Pancreas (tissue), 10 donors: ENCODE data around the gene PRF1. TPM values are rescaled to one million over a fixed set of nuclear protein-coding genes. Genes with fewer than 3 reads are reported as not detected.
A peak's percentile ranks its signal among the peaks of the same experiment; 100 is the strongest.

Experiments
- ATAC-seq, 4 donors: fragments of 200-7000 bp; cut with Tn5 transposase; one replicate each; pipeline versions ENCODE4 v1.8.0 to v1.9.1; 2020; ENCODE audit warnings: mild to moderate bottlenecking in 4 of 4, moderate library complexity in 4 of 4
- DNase-seq, 6 donors: peaks; one replicate each; pipeline ENCODE4 v3.0.0-alpha.2; 2020
- FAIRE-seq: peaks from 2 replicates; lab custom pipeline; 2012; peaks lifted over from hg19 to GRCh38; lab: Jason Lieb, UNC
- H3K27ac ChIP-seq, 4 donors: fragments of 200-600 bp; sonication (generic); 1 replicate in 3 of 4; 2 replicates in 1 of 4; pipeline versions ENCODE4 v1.5.0 to v1.8.0; 2020
- H3K27me3 ChIP-seq, 4 donors: fragments of 200-600 bp; one replicate each; pipeline ENCODE4 v1.8.0; 2021
- H3K36me3 ChIP-seq, 3 donors: fragments of 200-600 bp; sonication (generic) in 1 of 3; one replicate each; pipeline versions ENCODE4 v1.5.0 to v1.8.0; 2020 to 2021
- H3K4me1 ChIP-seq, 3 donors: fragments of 200-600 bp; one replicate each; pipeline ENCODE4 v1.8.0; 2021
- H3K4me3 ChIP-seq, 4 donors: fragments of 200-600 bp; sonication (generic) in 2 of 4; one replicate each; pipeline versions ENCODE4 v1.5.0 to v1.8.0; 2020 to 2021
- H3K9me3 ChIP-seq, 4 donors: fragments of 200-600 bp; one replicate each; pipeline ENCODE4 v1.8.0; 2021
- WGBS, 2 donors: extraction: QIAGEN DNeasy Blood & Tissue Kit; methylation state at CpG; one replicate each; pipeline ENCODE4 v1.1.7; 2013; 5-methylcytosine and 5-hydroxymethylcytosine counted together
- intact Hi-C, 3 donors: fragments of 100-400 bp; cut with DNase I; formaldehyde crosslinking; loops; one replicate each; pipeline versions ENCODE4 v1.11.1 to v1.14.2; 2022
- polyA plus RNA-seq, 2 donors: library from polyadenylated mRNA; stranded (reverse); fragments of 200-250 nt; gene quantifications; one replicate each; pipeline ENCODE4 v1.2.3, GENCODE V29; 2013
- total RNA-seq, 6 donors: library from RNA; stranded (reverse); fragmentation: NEBNext Ultra II Directional in 4 of 6; extraction: Animal tissue kit (Norgen Biotek cat#: 25700) in 4 of 6; gene quantifications; one replicate each; pipeline versions ENCODE4 v1.2.1 to v1.2.4, GENCODE V29; 2021 to 2023
- TF ChIP-seq, protein P1 (sequence below), 4 donors: fragments of 200-600 bp; sonication (generic) in 3 of 4; IDR thresholded peaks; one replicate each; pipeline versions ENCODE4 v1.5.0 to v1.8.0; 2021; ENCODE audit warnings: antibody characterized with exemption in 4 of 4
- donor health status: healthy with polysubstance abuse.
- donor health status: DM: no; HTN: no; CAD: no; lungs with moderate emphysema.
- donor health status: DM: no; HTN: no; CAD: no.
- donor health status: control.
- donor health status: control.
- donor health status: Bipolar disorder and iron deficiency.
- donor health status: DM: yes; HTN: yes; CAD: no.
- donor health status: DM: no; HTN: no; CAD: no.
- donor health status: DM: no; HTN: no; CAD: no.
- donor health status: DM: yes; HTN: yes; CAD: no.

The PRF1 gene
- total and polyA plus RNA-seq, 8 donors = 0.16 to 1.8 (median 0.52) TPM

DNA sequence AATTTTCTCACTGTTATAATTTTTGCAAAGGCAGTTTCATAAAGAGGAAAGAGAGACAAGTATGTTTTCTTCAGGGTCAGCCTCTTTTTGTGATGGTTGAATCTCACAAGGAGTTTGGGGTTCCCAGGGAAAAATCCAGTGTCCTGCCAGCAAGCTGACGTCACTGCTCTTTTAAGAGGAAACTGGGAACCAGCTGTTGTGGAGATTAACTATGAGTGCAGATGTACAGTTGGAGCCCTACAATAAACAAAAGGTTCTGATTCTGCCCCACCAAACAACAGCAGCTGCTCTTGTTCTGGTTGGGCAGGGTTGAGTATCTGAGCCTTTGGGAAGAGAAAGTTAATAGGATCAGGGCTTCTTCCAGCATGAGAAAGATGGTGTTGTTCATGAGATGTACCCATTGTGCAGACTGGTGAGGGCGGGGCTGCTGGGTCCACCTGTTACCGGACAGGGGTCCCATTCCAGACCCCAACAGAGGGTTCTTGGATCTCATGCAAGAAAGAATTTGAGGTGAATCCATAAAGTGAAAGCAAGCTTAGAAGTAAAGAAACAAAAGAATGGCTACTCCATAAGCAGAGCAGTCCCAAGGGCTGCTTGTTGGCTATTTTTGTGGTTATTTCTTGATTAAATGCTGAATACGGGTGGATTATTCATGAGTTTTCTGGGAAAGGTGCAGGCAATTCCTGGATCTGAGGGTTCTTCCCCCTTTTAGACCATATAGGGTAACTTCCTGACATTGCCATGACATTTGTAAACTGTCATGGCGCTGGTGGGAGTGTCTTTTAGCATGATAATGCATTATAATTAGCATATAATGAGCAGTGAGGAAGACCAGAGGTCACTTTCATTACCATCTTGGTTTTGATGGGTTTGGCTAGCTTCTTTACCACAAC is 12.5 kb downstream of the PRF1 start:
- no peak overlapping the region for H3K4me3 ChIP-seq
- no peaks in the 10 kb centered on the region for H3K9me3 ChIP-seq
- H3K27me3 ChIP-seq = no peaks in the 10 kb centered on the region
- intact Hi-C loops = no loop called here
- ATAC-seq (no peak), FAIRE-seq (no peak), DNase-seq (no peak)
- TF ChIP-seq, protein P1, sequence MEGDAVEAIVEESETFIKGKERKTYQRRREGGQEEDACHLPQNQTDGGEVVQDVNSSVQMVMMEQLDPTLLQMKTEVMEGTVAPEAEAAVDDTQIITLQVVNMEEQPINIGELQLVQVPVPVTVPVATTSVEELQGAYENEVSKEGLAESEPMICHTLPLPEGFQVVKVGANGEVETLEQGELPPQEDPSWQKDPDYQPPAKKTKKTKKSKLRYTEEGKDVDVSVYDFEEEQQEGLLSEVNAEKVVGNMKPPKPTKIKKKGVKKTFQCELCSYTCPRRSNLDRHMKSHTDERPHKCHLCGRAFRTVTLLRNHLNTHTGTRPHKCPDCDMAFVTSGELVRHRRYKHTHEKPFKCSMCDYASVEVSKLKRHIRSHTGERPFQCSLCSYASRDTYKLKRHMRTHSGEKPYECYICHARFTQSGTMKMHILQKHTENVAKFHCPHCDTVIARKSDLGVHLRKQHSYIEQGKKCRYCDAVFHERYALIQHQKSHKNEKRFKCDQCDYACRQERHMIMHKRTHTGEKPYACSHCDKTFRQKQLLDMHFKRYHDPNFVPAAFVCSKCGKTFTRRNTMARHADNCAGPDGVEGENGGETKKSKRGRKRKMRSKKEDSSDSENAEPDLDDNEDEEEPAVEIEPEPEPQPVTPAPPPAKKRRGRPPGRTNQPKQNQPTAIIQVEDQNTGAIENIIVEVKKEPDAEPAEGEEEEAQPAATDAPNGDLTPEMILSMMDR (IDR thresholded peaks at IDR 0.05) = no peak
- H3K27ac ChIP-seq = no peak overlapping the region
- no peaks in the 10 kb centered on the region for H3K4me1 ChIP-seq
- no peaks in the 10 kb centered on the region for H3K36me3 ChIP-seq
- 81 to 83% methylated on average over 5 of the region's 5 CpGs for WGBS, 2 donors

DNA sequence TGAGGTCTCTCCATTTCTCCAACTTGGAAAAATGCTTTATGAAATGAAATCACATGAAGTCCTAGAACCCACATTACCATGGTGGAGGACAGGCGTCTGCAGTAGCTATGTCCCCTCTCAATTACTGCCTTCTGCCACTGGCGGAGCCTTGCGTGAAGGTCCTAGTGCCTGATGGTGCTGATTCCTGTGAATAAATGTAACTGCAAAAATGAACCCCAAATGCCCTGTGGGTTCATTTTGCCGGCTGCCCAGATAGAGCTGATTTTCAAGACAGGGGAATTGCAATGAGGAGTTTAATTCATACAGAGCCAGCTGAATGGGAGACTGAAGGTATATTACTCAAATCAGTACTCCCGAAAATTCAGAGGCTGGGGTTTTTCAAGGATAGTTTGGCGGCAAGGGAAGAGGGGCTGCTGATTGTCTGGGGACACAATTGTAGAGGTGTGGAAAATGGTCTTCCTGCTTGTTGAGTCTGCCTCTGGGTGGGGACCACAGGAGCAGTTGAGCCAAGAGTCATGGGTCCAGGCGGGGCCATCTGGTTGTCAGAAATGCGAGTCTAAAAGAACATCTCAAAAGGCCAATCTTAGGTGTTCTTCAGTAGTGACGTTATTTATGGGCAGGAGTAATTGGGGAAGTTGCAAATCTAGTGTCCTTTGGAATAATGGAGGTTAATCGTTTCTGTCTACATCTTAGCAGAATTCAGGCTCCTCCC is 13.5 kb downstream of the PRF1 start:
- H3K9me3 ChIP-seq = no peaks in the 10 kb centered on the region
- FAIRE-seq (no peak), DNase-seq (no peak), ATAC-seq (no peak)
- no peaks in the 10 kb centered on the region for H3K4me1 ChIP-seq
- H3K36me3 ChIP-seq = no peaks in the 10 kb centered on the region
- no peak overlapping the region for H3K27ac ChIP-seq
- TF ChIP-seq, protein P1 (IDR thresholded peaks at IDR 0.05) = no peak
- intact Hi-C loops = no loop called here
- 72 to 76% methylated on average over 10 of the region's 10 CpGs for WGBS, 2 donors
- H3K4me3 ChIP-seq = no peak overlapping the region
- H3K27me3 ChIP-seq = no peaks in the 10 kb centered on the region

DNA sequence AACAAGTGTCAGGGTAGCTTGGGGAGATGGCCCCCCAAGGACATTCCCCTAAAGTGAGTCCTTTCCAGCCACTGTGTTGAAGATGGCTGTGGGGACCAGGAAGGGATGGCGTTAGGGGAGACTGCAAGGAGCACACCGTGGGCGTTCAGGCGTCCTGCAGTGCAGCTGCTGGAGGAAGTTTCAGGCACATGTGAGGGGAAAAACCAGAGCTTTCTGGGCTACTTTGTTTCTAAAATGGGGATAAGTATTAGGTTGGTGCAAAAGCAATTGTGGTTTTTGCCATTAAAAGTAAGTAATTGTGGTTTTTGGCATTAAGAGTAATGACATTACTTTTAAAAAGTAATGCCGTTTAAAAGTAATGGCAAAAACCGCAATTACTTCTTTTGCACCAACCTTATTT is 14.3 kb downstream of the PRF1 start:
- Histone ChIP-seq H3K27me3 (no peaks in the 10 kb centered on the region), H3K4me1 (no peaks in the 10 kb centered on the region), H3K9me3 (no peaks in the 10 kb centered on the region), H3K4me3 (no peak overlapping the region), H3K36me3 (no peaks in the 10 kb centered on the region), H3K27ac (no peak overlapping the region)
- TF ChIP-seq, protein P1 (IDR thresholded peaks at IDR 0.05) = no peak
- no peak for ATAC-seq
- intact Hi-C loops = no loop called here
- 62 to 65% methylated on average over 6 of the region's 6 CpGs for WGBS, 2 donors
- no peak for DNase-seq
- no peak for FAIRE-seq

DNA sequence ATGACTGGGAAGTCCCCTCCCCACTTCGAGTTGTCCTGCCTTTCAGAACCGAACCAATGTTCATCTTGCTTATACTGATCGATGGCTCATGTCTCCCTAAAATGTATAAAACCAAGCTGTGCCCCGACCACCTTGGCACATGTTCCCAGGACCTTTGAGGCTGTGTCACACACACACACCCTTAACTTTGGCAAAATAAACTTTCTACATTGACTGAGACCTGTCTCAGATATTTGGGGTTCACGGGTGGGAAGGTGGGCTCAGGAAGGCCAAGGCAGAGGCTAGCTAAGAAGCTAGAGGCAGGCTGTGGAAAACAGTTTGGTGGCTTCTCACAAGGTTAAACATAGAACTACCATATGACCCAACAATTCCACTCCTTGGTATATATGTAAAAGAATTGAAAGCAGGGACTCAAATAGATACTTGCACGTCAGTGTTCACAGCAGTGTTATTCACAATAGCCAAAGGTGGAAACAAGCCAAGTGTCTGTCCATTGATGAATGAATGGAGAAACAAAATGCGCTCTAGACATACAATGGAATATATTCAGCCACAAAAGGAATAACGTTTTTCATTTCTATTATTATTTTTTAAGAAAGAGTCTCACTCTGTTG is 15.4 kb downstream of the PRF1 start:
- Histone ChIP-seq H3K27me3 (no peaks in the 10 kb centered on the region), H3K4me1 (no peaks in the 10 kb centered on the region), H3K9me3 (no peaks in the 10 kb centered on the region), H3K27ac (no peak overlapping the region), H3K36me3 (no peaks in the 10 kb centered on the region), H3K4me3 (no peak overlapping the region)
- ATAC-seq = no peak
- DNase-seq = peak in 1 of 6 donors; percentile 0
- intact Hi-C loops = no loop called here
- 45 to 56% methylated on average over 8 of the region's 8 CpGs for WGBS, 2 donors
- TF ChIP-seq, protein P1 (IDR thresholded peaks at IDR 0.05) = no peak
- no peak for FAIRE-seq
